GM19023 (cell line): ENCODE results near the gene FGF1.

Source experiments
- ATAC-seq: cut with Tn5 transposase; IDR thresholded peaks from one replicate; pipeline ENCODE4 v1.9.1; 2021; ENCODE audit warnings: mild to moderate bottlenecking, moderate library complexity; ENCODE audit not compliant: unreplicated experiment

FGF1 gene

GRCh38 chr5:142587354-142587965 is 98.4 kb downstream of the FGF1 start:
- ATAC-seq = no peak

GRCh38 chr5:142586552-142586951 is 99.3 kb downstream of the FGF1 start:
- no peak for ATAC-seq

GRCh38 chr5:142585451-142585850 is 100.4 kb downstream of the FGF1 start:
- ATAC-seq = no peak

GRCh38 chr5:142584891-142585290 is 101.0 kb downstream of the FGF1 start:
- no peak for ATAC-seq

GRCh38 chr5:142578161-142578830 is 107.6 kb downstream of the FGF1 start:
- ATAC-seq = no peak

GRCh38 chr5:142576804-142577203 is 109.1 kb downstream of the FGF1 start:
- no peak for ATAC-seq

GRCh38 chr5:142576303-142576702 is 109.6 kb downstream of the FGF1 start:
- no peak for ATAC-seq

- ATAC-seq = no peak
Measured at GRCh38 chr5:142572006-142572405, 113.9 kb downstream of the FGF1 start.

- ATAC-seq = no peak
Measured at GRCh38 chr5:142571371-142571770, 114.5 kb downstream of the FGF1 start.

- ATAC-seq = no peak
Measured at GRCh38 chr5:142569905-142570304, 116.0 kb downstream of the FGF1 start.

GRCh38 chr5:142568996-142569335 is 116.9 kb downstream of the FGF1 start:
- no peak for ATAC-seq

- no peak for ATAC-seq
Measured at GRCh38 chr5:142568283-142568995, 117.5 kb downstream of the FGF1 start.

GRCh38 chr5:142561486-142562097 is 124.3 kb downstream of the FGF1 start:
- no peak for ATAC-seq

GRCh38 chr5:142561029-142561428 is 124.9 kb downstream of the FGF1 start:
- no peak for ATAC-seq

GRCh38 chr5:142552107-142552506 is 133.8 kb downstream of the FGF1 start:
- ATAC-seq = no peak

GRCh38 chr5:142551338-142552067 is 134.4 kb downstream of the FGF1 start:
- no peak for ATAC-seq

GRCh38 chr5:142550471-142550870 is 135.4 kb downstream of the FGF1 start:
- no peak for ATAC-seq

- no peak for ATAC-seq
Measured at GRCh38 chr5:142549834-142550233, 136.1 kb downstream of the FGF1 start.

- ATAC-seq = no peak
Measured at GRCh38 chr5:142548739-142549275, 137.1 kb downstream of the FGF1 start.

GRCh38 chr5:142547445-142548380 is 138.2 kb downstream of the FGF1 start:
- ATAC-seq = no peak
